ENCODE measurements around the gene SLC22A23. TPM values are rescaled to one million over a fixed set of nuclear protein-coding genes. Genes with fewer than 3 reads are reported as not detected.

The SLC22A23 gene
- total RNA-seq, 1 experiment from 2014 or later: 38.2 TPM

DNA sequence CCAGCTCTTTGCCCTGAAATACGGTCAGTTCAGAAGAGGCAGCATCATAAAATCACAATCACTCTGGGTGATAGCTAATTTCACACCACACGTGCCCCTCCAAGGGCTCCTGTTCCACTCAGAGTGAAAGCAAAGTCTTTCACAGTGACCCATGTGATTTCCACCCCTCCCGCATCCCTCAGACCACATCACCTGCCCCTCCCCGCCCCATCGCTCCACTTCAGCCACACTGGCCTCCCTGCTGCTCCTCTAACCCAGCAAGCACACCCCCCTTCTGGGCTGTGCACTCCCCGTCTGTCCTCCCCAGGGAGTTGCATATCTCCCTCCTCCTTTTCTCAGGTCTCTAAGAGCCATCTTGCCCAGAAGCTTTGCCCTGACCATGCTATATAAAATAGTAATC is 123.6 kb downstream of the SLC22A23 start:
- Mint-ChIP-seq H3K36me3 (no peaks in the 10 kb centered on the region), H3K4me3 (no peak overlapping the region), H3K9me3 (no peaks in the 10 kb centered on the region), H3K27ac (no peak overlapping the region), H3K4me1 (peaks cover 86% of the 10 kb centered on the region), H3K27me3 (ENCODE audit: low read depth) (no peaks in the 10 kb centered on the region)
- DNase-seq (ENCODE audit: low spot score): no peak
- no peak for TF ChIP-seq ELF4 (CRISPR knock-in tag; IDR thresholded peaks at IDR 0.05; ENCODE audit: low read depth)
- TF ChIP-seq, protein P1, sequence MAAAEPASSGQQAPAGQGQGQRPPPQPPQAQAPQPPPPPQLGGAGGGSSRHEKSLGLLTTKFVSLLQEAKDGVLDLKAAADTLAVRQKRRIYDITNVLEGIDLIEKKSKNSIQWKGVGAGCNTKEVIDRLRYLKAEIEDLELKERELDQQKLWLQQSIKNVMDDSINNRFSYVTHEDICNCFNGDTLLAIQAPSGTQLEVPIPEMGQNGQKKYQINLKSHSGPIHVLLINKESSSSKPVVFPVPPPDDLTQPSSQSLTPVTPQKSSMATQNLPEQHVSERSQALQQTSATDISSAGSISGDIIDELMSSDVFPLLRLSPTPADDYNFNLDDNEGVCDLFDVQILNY (CRISPR knock-in tag; IDR thresholded peaks at IDR 0.05): no peak
- peak; percentile 16; the same call in 1 of the 2 replicates for TF ChIP-seq ZNF423 (CRISPR knock-in tag; IDR thresholded peaks at IDR 0.05)
- TF ChIP-seq ATF1 (CRISPR knock-in tag; IDR thresholded peaks at IDR 0.05): no peak
- POLR2A ChIA-PET: no interaction called here
- CTCF ChIA-PET: no interaction called here
- no peak; the same call in 1 of the 2 replicates for ATAC-seq

DNA sequence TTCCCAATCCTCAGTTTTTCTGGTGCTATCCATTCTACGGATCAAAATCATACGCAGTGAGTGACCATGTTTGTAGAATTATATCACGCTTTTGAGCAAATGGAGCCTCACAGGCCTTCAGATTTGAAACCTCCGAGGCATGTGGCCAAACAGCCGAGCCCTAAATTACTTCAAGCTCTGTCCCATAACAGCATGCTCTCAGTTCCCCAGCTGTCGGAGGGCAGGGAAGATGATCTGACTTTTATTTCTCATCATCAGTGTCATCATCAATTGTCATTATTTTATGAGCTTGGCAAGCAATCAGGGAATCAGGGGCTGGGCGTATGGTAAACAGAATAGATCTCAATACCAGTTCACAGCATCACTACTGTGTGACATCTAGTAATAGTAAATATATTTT is 124.9 kb downstream of the SLC22A23 start:
- ATAC-seq: no peak
- H3K4me1 Mint-ChIP-seq: peaks cover 84% of the 10 kb centered on the region

DNA sequence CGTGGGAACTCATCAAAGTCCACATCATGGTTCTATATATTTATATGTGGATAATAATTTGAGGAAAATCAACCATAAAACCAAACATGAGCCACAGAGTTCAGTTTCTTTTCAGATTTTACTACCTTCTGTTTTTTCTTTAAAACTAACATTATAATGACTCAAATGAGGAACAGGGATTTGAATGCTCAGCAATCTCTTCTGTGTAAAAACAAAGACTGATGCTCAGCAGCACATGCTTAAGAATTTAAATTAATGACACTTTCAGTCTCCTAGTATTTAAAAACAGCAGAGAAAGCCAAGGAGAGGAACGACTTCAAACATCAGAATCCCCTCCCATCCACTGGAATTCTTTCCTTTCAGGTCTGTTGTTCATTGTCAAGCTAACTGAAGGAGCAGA is 125.4 kb downstream of the SLC22A23 start:
- POLR2A ChIA-PET: no interaction called here
- peaks cover 84% of the 10 kb centered on the region for H3K4me1 Mint-ChIP-seq
- no peak for ATAC-seq

More for the DNA sequence above, 124.9 kb downstream of the SLC22A23 start:
- no peaks in the 10 kb centered on the region for H3K9me3 Mint-ChIP-seq
- TF ChIP-seq, protein P2, sequence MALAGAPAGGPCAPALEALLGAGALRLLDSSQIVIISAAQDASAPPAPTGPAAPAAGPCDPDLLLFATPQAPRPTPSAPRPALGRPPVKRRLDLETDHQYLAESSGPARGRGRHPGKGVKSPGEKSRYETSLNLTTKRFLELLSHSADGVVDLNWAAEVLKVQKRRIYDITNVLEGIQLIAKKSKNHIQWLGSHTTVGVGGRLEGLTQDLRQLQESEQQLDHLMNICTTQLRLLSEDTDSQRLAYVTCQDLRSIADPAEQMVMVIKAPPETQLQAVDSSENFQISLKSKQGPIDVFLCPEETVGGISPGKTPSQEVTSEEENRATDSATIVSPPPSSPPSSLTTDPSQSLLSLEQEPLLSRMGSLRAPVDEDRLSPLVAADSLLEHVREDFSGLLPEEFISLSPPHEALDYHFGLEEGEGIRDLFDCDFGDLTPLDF (CRISPR knock-in tag; IDR thresholded peaks at IDR 0.05): no peak
- TF ChIP-seq HMGA2 (CRISPR knock-in tag; IDR thresholded peaks at IDR 0.05): no peak
- no peak for TF ChIP-seq GABPB1 (CRISPR knock-in tag; IDR thresholded peaks at IDR 0.05)
- no peak for TF ChIP-seq IRF2 (CRISPR knock-in tag; IDR thresholded peaks at IDR 0.05; ENCODE audit: borderline replicate concordance, low read depth)
- TF ChIP-seq, protein P3, sequence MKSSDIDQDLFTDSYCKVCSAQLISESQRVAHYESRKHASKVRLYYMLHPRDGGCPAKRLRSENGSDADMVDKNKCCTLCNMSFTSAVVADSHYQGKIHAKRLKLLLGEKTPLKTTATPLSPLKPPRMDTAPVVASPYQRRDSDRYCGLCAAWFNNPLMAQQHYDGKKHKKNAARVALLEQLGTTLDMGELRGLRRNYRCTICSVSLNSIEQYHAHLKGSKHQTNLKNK (CRISPR knock-in tag; IDR thresholded peaks at IDR 0.05): no peak
- TF ChIP-seq GRHL2 (CRISPR knock-in tag; IDR thresholded peaks at IDR 0.05; ENCODE audit: insufficient replicate concordance, severe bottlenecking): no peak
- TF ChIP-seq, protein P4, sequence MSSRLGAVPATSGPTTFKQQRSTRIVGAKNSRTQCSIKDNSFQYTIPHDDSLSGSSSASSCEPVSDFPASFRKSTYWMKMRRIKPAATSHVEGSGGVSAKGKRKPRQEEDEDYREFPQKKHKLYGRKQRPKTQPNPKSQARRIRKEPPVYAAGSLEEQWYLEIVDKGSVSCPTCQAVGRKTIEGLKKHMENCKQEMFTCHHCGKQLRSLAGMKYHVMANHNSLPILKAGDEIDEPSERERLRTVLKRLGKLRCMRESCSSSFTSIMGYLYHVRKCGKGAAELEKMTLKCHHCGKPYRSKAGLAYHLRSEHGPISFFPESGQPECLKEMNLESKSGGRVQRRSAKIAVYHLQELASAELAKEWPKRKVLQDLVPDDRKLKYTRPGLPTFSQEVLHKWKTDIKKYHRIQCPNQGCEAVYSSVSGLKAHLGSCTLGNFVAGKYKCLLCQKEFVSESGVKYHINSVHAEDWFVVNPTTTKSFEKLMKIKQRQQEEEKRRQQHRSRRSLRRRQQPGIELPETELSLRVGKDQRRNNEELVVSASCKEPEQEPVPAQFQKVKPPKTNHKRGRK (CRISPR knock-in tag; IDR thresholded peaks at IDR 0.05; ENCODE audit: borderline replicate concordance): no peak
- no peak for TF ChIP-seq ZNF396 (CRISPR knock-in tag; IDR thresholded peaks at IDR 0.05; ENCODE audit: borderline replicate concordance)
- TF ChIP-seq, protein P5, sequence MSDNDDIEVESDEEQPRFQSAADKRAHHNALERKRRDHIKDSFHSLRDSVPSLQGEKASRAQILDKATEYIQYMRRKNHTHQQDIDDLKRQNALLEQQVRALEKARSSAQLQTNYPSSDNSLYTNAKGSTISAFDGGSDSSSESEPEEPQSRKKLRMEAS (CRISPR knock-in tag; IDR thresholded peaks at IDR 0.05): no peak
- TF ChIP-seq, protein P6, sequence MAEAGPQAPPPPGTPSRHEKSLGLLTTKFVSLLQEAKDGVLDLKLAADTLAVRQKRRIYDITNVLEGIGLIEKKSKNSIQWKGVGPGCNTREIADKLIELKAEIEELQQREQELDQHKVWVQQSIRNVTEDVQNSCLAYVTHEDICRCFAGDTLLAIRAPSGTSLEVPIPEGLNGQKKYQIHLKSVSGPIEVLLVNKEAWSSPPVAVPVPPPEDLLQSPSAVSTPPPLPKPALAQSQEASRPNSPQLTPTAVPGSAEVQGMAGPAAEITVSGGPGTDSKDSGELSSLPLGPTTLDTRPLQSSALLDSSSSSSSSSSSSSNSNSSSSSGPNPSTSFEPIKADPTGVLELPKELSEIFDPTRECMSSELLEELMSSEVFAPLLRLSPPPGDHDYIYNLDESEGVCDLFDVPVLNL (CRISPR knock-in tag; IDR thresholded peaks at IDR 0.05; ENCODE audit: borderline replicate concordance, low read depth): no peak
- no peak for TF ChIP-seq ETV6 (CRISPR knock-in tag; IDR thresholded peaks at IDR 0.05)
- TF ChIP-seq, protein P7, sequence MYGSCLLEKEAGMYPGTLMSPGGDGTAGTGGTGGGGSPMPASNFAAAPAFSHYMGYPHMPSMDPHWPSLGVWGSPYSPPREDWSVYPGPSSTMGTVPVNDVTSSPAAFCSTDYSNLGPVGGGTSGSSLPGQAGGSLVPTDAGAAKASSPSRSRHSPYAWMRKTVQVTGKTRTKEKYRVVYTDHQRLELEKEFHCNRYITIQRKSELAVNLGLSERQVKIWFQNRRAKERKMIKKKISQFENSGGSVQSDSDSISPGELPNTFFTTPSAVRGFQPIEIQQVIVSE (CRISPR knock-in tag; IDR thresholded peaks at IDR 0.05; ENCODE audit: borderline replicate concordance): no peak
- ChIA-PET POLR2A (no interaction called here), CTCF (interaction anchor here (0.6 to 2.4 kb wide), 5 partner anchors 9 to 93 kb away, joined by 3 to 38 read pairs (median 5); no protein-coding TSS in a partner anchor)
- H3K36me3 Mint-ChIP-seq: no peaks in the 10 kb centered on the region
- DNase-seq (ENCODE audit: low spot score): no peak
- no peaks in the 10 kb centered on the region for H3K27me3 Mint-ChIP-seq (ENCODE audit: low read depth)
- H3K27ac Mint-ChIP-seq: peak overlapping the region; percentile 81
- no peak overlapping the region for H3K4me3 Mint-ChIP-seq

More for the DNA sequence above, 125.4 kb downstream of the SLC22A23 start:
- Mint-ChIP-seq H3K9me3 (no peaks in the 10 kb centered on the region), H3K27ac (peak overlapping the region; percentile 81), H3K36me3 (no peaks in the 10 kb centered on the region), H3K27me3 (ENCODE audit: low read depth) (no peaks in the 10 kb centered on the region), H3K4me3 (no peak overlapping the region)
- CTCF ChIA-PET: interaction anchor here (0.6 to 2.4 kb wide), 7 partner anchors 9 to 125 kb away, joined by 3 to 38 read pairs (median 5); partner anchors contain the start of gene SLC22A23
- TF ChIP-seq ETV6 (CRISPR knock-in tag; IDR thresholded peaks at IDR 0.05) (no peak), RORB (CRISPR knock-in tag; IDR thresholded peaks at IDR 0.05) (no peak), ESRRA (CRISPR knock-in tag; IDR thresholded peaks at IDR 0.05; ENCODE audit: borderline replicate concordance) (no peak), CREM (CRISPR knock-in tag; IDR thresholded peaks at IDR 0.05) (no peak), FOXP1 (CRISPR knock-in tag; IDR thresholded peaks at IDR 0.05; ENCODE audit: borderline replicate concordance) (no peak)
- TF ChIP-seq, protein P8, sequence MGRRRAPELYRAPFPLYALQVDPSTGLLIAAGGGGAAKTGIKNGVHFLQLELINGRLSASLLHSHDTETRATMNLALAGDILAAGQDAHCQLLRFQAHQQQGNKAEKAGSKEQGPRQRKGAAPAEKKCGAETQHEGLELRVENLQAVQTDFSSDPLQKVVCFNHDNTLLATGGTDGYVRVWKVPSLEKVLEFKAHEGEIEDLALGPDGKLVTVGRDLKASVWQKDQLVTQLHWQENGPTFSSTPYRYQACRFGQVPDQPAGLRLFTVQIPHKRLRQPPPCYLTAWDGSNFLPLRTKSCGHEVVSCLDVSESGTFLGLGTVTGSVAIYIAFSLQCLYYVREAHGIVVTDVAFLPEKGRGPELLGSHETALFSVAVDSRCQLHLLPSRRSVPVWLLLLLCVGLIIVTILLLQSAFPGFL (CRISPR knock-in tag; IDR thresholded peaks at IDR 0.05; ENCODE audit: borderline replicate concordance): no peak
- no peak for DNase-seq (ENCODE audit: low spot score)
